HG03432 (cell line): ENCODE results near the gene TYROBP.
"Not testable (repeated sequence)": the region's sequence is repeated elsewhere in the genome, so short reads cannot be mapped to it uniquely, and the experiment has no call there.

Source experiments
- ATAC-seq: cut with Tn5 transposase; IDR thresholded peaks from one replicate; pipeline ENCODE4 v1.9.1; 2021; ENCODE audit warnings: mild to moderate bottlenecking, moderate library complexity; ENCODE audit not compliant: unreplicated experiment

Gene TYROBP

GRCh38 chr19:35908010-35908441 is at the start of gene TYROBP:
Gene TYROBP (minus strand): TSS chr19:35908295. CDS start chr19:35908228, 67 bp downstream.
- no peak for ATAC-seq

GRCh38 chr19:35957411-35957810 is 49.3 kb upstream of the TYROBP start:
- ATAC-seq, result not testable (repeated sequence)

- ATAC-seq, result no peak
Measured at GRCh38 chr19:35955881-35956634, 48.0 kb upstream of the TYROBP start.

- no peak for ATAC-seq
Measured at GRCh38 chr19:35949131-35949530, 41.0 kb upstream of the TYROBP start.

GRCh38 chr19:35946203-35946602 is 38.1 kb upstream of the TYROBP start:
- no peak for ATAC-seq

GRCh38 chr19:35945121-35945790 is 37.2 kb upstream of the TYROBP start:
- no peak for ATAC-seq

GRCh38 chr19:35944556-35944955 is 36.5 kb upstream of the TYROBP start:
- ATAC-seq, result no peak

- ATAC-seq, result no peak
Measured at GRCh38 chr19:35943321-35944301, 35.5 kb upstream of the TYROBP start.

- ATAC-seq, result no peak
Measured at GRCh38 chr19:35942235-35942634, 34.1 kb upstream of the TYROBP start.

- ATAC-seq, result no peak
Measured at GRCh38 chr19:35940839-35941238, 32.7 kb upstream of the TYROBP start.

- no peak for ATAC-seq
Measured at GRCh38 chr19:35940078-35940775, 32.1 kb upstream of the TYROBP start.

GRCh38 chr19:35939307-35940077 is 31.4 kb upstream of the TYROBP start:
- no peak for ATAC-seq

GRCh38 chr19:35938282-35939224 is 30.5 kb upstream of the TYROBP start:
- ATAC-seq, result no peak

- ATAC-seq, result no peak
Measured at GRCh38 chr19:35937345-35938281, 29.5 kb upstream of the TYROBP start.

GRCh38 chr19:35936738-35937268 is 28.7 kb upstream of the TYROBP start:
- no peak for ATAC-seq

- ATAC-seq, result no peak
Measured at GRCh38 chr19:35935911-35936737, 28.0 kb upstream of the TYROBP start, which contains the start of gene LRFN3. Gene LRFN3 (plus strand): TSS chr19:35936374. CDS start chr19:35939426, 3,052 bp downstream.
